H9 (cell line): ENCODE data around the gene SGO2. TPM values are rescaled to one million over a fixed set of nuclear protein-coding genes. Genes with fewer than 3 reads are reported as not detected.

Experiments used
- DNase-seq: peaks from one replicate; pipeline ENCODE4 v3.0.0-alpha.2; 2017
- H2AFZ ChIP-seq: one replicate; pipeline ENCODE4 v1.6.1; 2013; ENCODE audit warnings: mild to moderate bottlenecking, low read length, control low read depth, moderate library complexity
- H2AK5ac ChIP-seq: 2 replicates; pipeline ENCODE4 v1.6.1; 2013; ENCODE audit warnings: low read length, control low read depth, mixed read lengths; ENCODE audit not compliant: insufficient read length
- H2BK120ac ChIP-seq: one replicate; pipeline ENCODE4 v1.6.1; 2013; ENCODE audit warnings: low read depth, mild to moderate bottlenecking, low read length, control low read depth, inconsistent platforms; ENCODE audit not compliant: poor library complexity, severe bottlenecking
- H2BK12ac ChIP-seq: 2 replicates; pipeline ENCODE4 v1.6.1; 2013; ENCODE audit warnings: low read length, control low read depth, mixed read lengths, low read depth; ENCODE audit not compliant: insufficient read length
- H2BK15ac ChIP-seq: 2 replicates; pipeline ENCODE4 v1.6.1; 2013; ENCODE audit warnings: low read depth, low read length, control low read depth
- H2BK20ac ChIP-seq: one replicate; pipeline ENCODE4 v1.6.1; 2013; ENCODE audit warnings: low read depth, mild to moderate bottlenecking, low read length, control low read depth, inconsistent platforms; ENCODE audit not compliant: poor library complexity, severe bottlenecking
- H2BK5ac ChIP-seq: 2 replicates; pipeline ENCODE4 v1.6.1; 2013; ENCODE audit warnings: low read length, control low read depth, mixed read lengths; ENCODE audit not compliant: insufficient read length
- H3K14ac ChIP-seq: 2 replicates; pipeline ENCODE4 v1.6.1; 2013; ENCODE audit warnings: low read length, control low read depth; ENCODE audit not compliant: insufficient read depth
- H3K18ac ChIP-seq: 2 replicates; pipeline ENCODE4 v1.6.1; 2013; ENCODE audit warnings: low read depth, mild to moderate bottlenecking, mixed read lengths, low read length, control low read depth; ENCODE audit not compliant: insufficient read length
- H3K23ac ChIP-seq: 2 replicates; pipeline ENCODE4 v1.6.1; 2013; ENCODE audit warnings: low read length, control low read depth, mixed read lengths, low read depth; ENCODE audit not compliant: insufficient read length
- H3K23me2 ChIP-seq: 2 replicates; pipeline ENCODE4 v1.6.1; 2013; ENCODE audit warnings: low read depth, mild to moderate bottlenecking, mixed read lengths, low read length, control low read depth; ENCODE audit not compliant: insufficient read length, poor library complexity, severe bottlenecking
- H3K27ac ChIP-seq: 2 replicates; pipeline ENCODE4 v1.5.1; 2013; ENCODE audit warnings: low read length, control low read depth, mixed read lengths, low read depth; ENCODE audit not compliant: insufficient read length
- H3K27me3 ChIP-seq: 2 replicates; pipeline ENCODE4 v1.6.1; 2013; ENCODE audit warnings: low read length, control low read depth, inconsistent platforms; ENCODE audit not compliant: insufficient read depth
- H3K4ac ChIP-seq: 2 replicates; pipeline ENCODE4 v1.6.1; 2013; ENCODE audit warnings: low read depth, mild to moderate bottlenecking, control low read depth, inconsistent platforms, low read length, moderate library complexity
- H3K4me1 ChIP-seq: 2 replicates; pipeline ENCODE4 v1.6.1; 2013; ENCODE audit warnings: low read length, control low read depth, inconsistent platforms; ENCODE audit not compliant: insufficient read depth
- H3K4me2 ChIP-seq: 2 replicates; pipeline ENCODE4 v1.6.1; 2013; ENCODE audit warnings: low read length, control low read depth, mixed read lengths; ENCODE audit not compliant: insufficient read length, insufficient read depth
- H3K56ac ChIP-seq: 2 replicates; pipeline ENCODE4 v1.6.1; 2013; ENCODE audit warnings: low read depth, mild to moderate bottlenecking, mixed read lengths, low read length, control low read depth; ENCODE audit not compliant: insufficient read length
- H3K79me1 ChIP-seq: 2 replicates; pipeline ENCODE4 v1.6.1; 2013; ENCODE audit warnings: low read depth, mild to moderate bottlenecking, moderate library complexity, low read length, control low read depth, inconsistent platforms; ENCODE audit not compliant: insufficient read depth, poor library complexity, severe bottlenecking
- H3K79me2 ChIP-seq: 2 replicates; pipeline ENCODE4 v1.6.1; 2013; ENCODE audit warnings: low read length, control low read depth, inconsistent platforms; ENCODE audit not compliant: insufficient read depth
- H3K9ac ChIP-seq: 2 replicates; pipeline ENCODE4 v1.6.1; 2013; ENCODE audit warnings: low read length, control low read depth, mixed read lengths; ENCODE audit not compliant: insufficient read length; ENCODE audit errors: extremely low read depth
- H3K9me3 ChIP-seq: one replicate; pipeline ENCODE4 v1.6.1; 2013; ENCODE audit warnings: low read depth, low read length, inconsistent platforms; ENCODE audit not compliant: control insufficient read depth
- H3T11ph ChIP-seq: one replicate; pipeline ENCODE4 v1.6.1; 2013; ENCODE audit warnings: mild to moderate bottlenecking, low read length, control low read depth, inconsistent platforms
- H4K20me1 ChIP-seq: one replicate; pipeline ENCODE4 v1.6.1; 2013; ENCODE audit not compliant: control insufficient read depth, insufficient read length, insufficient read depth
- H4K5ac ChIP-seq: 2 replicates; pipeline ENCODE4 v1.6.1; 2013; ENCODE audit warnings: low read depth, mild to moderate bottlenecking, mixed read lengths, low read length, control low read depth; ENCODE audit not compliant: insufficient read length
- H4K8ac ChIP-seq: replicated peaks from 2 replicates; pipeline ENCODE4 v1.6.1; 2013; ENCODE audit warnings: low read length, control low read depth, mixed read lengths, low read depth; ENCODE audit not compliant: insufficient read length
- H4K91ac ChIP-seq: 2 replicates; pipeline ENCODE4 v1.6.1; 2013; ENCODE audit warnings: low read depth, mild to moderate bottlenecking, moderate library complexity, mixed read lengths, low read length, control low read depth; ENCODE audit not compliant: insufficient read length
- H3K27ac Mint-ChIP-seq, 3 experiments: 2 replicates in 2 of 3; 3 replicates in 1 of 3; pipeline ENCODE4 v1.8.0; 2020 to 2021; ENCODE audit warnings: mixed read lengths in 3 of 3, mild to moderate bottlenecking in 1 of 3, moderate library complexity in 1 of 3
- H3K27me3 Mint-ChIP-seq: 2 replicates; pipeline ENCODE4 v1.8.0; 2021; ENCODE audit warnings: low read depth, mild to moderate bottlenecking, moderate library complexity, mixed read lengths
- H3K36me3 Mint-ChIP-seq, 3 experiments: 2 replicates in 2 of 3; 3 replicates in 1 of 3; pipeline ENCODE4 v1.8.0; 2020 to 2021; ENCODE audit warnings: low read depth in 3 of 3, mixed read lengths in 3 of 3; ENCODE audit not compliant: insufficient read depth in 1 of 3
- H3K4me1 Mint-ChIP-seq, 2 experiments: 2 replicates each; pipeline ENCODE4 v1.8.0; 2020; ENCODE audit warnings: mixed read lengths in 2 of 2
- H3K4me3 Mint-ChIP-seq, 2 experiments: 2 replicates in 1 of 2; 3 replicates in 1 of 2; pipeline ENCODE4 v1.8.0; 2020 to 2021; ENCODE audit warnings: mild to moderate bottlenecking in 2 of 2, mixed read lengths in 2 of 2, moderate library complexity in 1 of 2
- H3K9me3 Mint-ChIP-seq, 2 experiments: 2 replicates in 1 of 2; 3 replicates in 1 of 2; pipeline ENCODE4 v1.8.0; 2020; ENCODE audit warnings: mild to moderate bottlenecking in 2 of 2, mixed read lengths in 2 of 2, moderate library complexity in 1 of 2
- CTCF ChIP-seq: fragments of 200-600 bp; sonication (generic); conservative IDR thresholded peaks from 3 replicates; pipeline ENCODE4 v1.8.0; 2021; ENCODE audit warnings: antibody characterized with exemption, mild to moderate bottlenecking
- WGBS: extraction: QIAGEN DNeasy Blood & Tissue Kit; methylation state at CpG from one replicate; pipeline ENCODE4 v1.1.7; 2013; ENCODE audit warnings: missing lambda C conversion rate, low lambda C conversion rate, mixed read lengths; ENCODE audit not compliant: insufficient read length; ENCODE audit errors: extremely low coverage; 5-methylcytosine and 5-hydroxymethylcytosine counted together
- total RNA-seq: library from RNA; stranded (reverse); gene quantifications from 2 replicates; pipeline ENCODE4 v1.2.1, GENCODE V29; 2021

SGO2 gene
- total RNA-seq, 1 experiment from 2014 or later = 25.6 TPM

GRCh38 chr2:200477667-200478131, 48.3 kb upstream of the SGO2 start:
- H4K20me1 ChIP-seq = no peaks in the 10 kb centered on the region
- H2BK12ac ChIP-seq = no peak overlapping the region
- H3K56ac ChIP-seq = no peak overlapping the region
- no peak overlapping the region for H2BK15ac ChIP-seq
- H4K8ac ChIP-seq = no peak overlapping the region
- no peak overlapping the region for H3K9ac ChIP-seq
- no peak overlapping the region for H3K4ac ChIP-seq
- no peaks in the 10 kb centered on the region for H3K27me3 Mint-ChIP-seq
- no peak for TF ChIP-seq CTCF
- DNase-seq = no peak
- no peak overlapping the region for H3K4me3 Mint-ChIP-seq
- no peak overlapping the region for H2AFZ ChIP-seq
- H3K27ac ChIP-seq = no peak overlapping the region
- H3K9me3 ChIP-seq = no peaks in the 10 kb centered on the region
- no peak overlapping the region for H2AK5ac ChIP-seq
- no peak overlapping the region for H4K5ac ChIP-seq
- H3K18ac ChIP-seq = no peak overlapping the region
- no peak overlapping the region for H3K4me2 ChIP-seq
- no peak overlapping the region for H4K91ac ChIP-seq
- H2BK120ac ChIP-seq = no peak overlapping the region
- no peak overlapping the region for H2BK20ac ChIP-seq
- H3K79me1 ChIP-seq = no peaks in the 10 kb centered on the region
- peak overlapping the region in 1 of 3 experiments; percentile 34; a peak in 2 of 7 replicates for H3K27ac Mint-ChIP-seq
- H3K4me1 ChIP-seq = peaks cover 4% of the 10 kb centered on the region
- no peak overlapping the region for H3K14ac ChIP-seq
- H3T11ph ChIP-seq = no peak overlapping the region
- no peaks in the 10 kb centered on the region for H3K23me2 ChIP-seq
- no peak overlapping the region for H3K23ac ChIP-seq
- H3K27me3 ChIP-seq = no peaks in the 10 kb centered on the region
- WGBS = no CpG with 5 or more reads among the region's 21 CpGs
- H3K79me2 ChIP-seq = no peaks in the 10 kb centered on the region
- no peak overlapping the region for H2BK5ac ChIP-seq
- no peaks in the 10 kb centered on the region for H3K9me3 Mint-ChIP-seq
- H3K36me3 Mint-ChIP-seq = peaks cover 16 to 52% (median 24%) of the 10 kb centered on the region in 3 experiments
- H3K4me1 Mint-ChIP-seq = peaks cover 31 to 36% of the 10 kb centered on the region in 2 experiments
